Stimulated activated CD8-positive, alpha-beta memory T cell treated with anti-CD3 and anti-CD28 coated beads, Interleukin-12 subunit alpha, Interleukin-12 subunit beta, amount 100 ng/mL, for 1 hour (primary cell): ENCODE measurements around the gene PRKD1.
"Not testable (repeated sequence)": the region's sequence is repeated elsewhere in the genome, so short reads cannot be mapped to it uniquely, and the experiment has no call there.

Experiments
- DNase-seq: peaks from one replicate; pipeline ENCODE4 v3.0.0-alpha.2; 2020; ENCODE audit warnings: low read depth

Gene PRKD1

GRCh38 chr14:29900609-29901350, 26.9 kb downstream of the PRKD1 start:
- DNase-seq = no peak

DNA sequence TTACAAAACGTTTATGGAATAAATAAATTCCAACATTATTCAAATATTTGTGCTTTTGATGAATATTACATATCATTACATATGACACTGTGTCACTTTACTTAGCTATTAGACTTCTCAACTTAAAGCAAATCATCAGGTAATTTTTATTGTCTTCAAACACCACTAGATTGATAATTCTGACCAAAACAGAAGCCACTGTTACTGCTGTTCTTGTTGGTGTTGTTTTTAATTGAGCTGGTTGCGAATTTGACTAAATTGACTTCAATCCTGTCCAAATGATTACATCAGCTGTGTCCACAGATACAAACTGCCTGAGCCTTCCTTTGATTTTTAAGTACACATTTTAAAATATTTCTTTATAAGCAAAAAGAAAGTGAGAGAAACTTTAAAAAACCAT, 29.2 kb downstream of the PRKD1 start:
- no peak for DNase-seq

DNA sequence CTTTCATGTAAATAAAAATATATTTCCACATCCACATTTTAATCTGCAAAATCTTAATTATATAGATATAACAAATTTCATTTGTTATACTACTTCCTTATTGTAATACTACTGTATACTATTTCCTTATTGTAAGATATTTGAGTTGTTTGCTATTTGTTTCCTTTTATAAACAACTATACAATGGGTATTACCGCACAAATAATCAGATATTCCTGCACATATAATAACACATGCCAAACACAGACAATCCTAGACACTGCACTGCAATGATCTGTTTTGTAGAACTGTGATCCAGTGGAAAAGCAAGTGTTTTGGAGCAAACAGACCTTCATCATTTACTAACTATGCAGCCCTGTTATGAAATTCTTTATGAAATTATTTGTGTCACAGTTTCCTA, 30.5 kb downstream of the PRKD1 start:
- no peak for DNase-seq

DNA sequence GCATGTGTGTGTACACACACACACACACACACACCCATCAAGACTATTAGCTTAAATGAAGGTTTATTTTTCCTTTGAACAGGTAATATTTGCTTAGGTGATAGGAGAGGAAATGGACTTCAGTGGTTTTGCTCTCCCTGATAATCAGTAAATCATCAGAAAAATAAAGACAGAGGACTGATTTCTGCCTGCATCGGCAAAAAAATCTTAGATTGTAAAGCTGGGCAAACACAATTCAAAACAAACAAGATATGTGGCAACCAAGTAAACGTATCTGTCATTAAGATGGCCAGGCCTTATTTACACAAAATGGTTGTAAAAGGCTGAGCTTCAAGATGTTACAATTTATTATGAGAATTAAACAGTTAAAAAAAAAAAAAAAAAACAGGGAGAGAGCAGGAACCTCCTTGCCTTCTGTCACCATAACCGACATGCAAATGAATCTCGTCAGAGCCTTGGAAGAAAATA, 31.3 kb downstream of the PRKD1 start:
- no peak for DNase-seq

GRCh38 chr14:29895591-29896083, 32.0 kb downstream of the PRKD1 start:
- no peak for DNase-seq

DNA sequence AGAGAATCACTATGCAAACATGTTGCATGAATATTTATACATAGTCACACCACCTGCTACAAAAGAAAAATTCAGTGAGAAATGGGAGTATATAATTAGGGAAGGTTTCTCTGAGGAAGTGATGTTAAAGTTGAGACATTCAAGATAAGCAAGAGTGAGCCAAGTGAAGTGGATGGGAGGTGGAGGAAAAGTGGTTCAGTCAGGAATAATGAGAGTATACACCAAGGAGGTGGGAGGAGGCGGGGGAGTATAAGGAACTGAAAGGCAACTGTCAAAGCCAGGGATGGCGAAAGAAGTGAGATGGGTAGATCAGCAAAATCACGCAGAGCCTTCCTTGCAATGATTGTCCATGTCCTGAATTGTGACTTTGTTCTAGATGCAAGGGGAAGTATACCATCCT, 33.7 kb downstream of the PRKD1 start:
- DNase-seq = no peak

DNA sequence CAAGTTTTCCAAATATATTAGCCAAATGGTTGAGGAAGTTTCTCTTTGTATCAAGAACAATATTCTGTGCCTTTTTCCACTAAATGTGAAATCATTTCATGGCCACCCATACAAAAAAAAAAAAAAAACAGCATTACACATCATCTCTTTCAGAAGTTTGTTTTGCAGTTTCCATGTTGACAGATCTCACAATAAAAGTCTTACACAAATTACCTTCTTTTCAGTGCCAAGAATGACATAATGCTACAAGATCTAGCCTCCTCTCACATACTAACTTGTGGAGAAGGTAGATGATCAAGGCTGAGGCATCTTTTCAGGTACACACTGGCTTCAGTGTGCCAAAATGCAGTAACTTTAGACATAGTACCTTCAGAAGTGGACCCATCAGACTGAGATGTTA, 35.3 kb downstream of the PRKD1 start:
- no peak for DNase-seq

- no peak for DNase-seq
These were observed 41.7 kb downstream of the PRKD1 start for GRCh38 chr14:29885988-29886387.

- DNase-seq = no peak
These were observed 59.6 kb downstream of the PRKD1 start for GRCh38 chr14:29868000-29868399.

DNA sequence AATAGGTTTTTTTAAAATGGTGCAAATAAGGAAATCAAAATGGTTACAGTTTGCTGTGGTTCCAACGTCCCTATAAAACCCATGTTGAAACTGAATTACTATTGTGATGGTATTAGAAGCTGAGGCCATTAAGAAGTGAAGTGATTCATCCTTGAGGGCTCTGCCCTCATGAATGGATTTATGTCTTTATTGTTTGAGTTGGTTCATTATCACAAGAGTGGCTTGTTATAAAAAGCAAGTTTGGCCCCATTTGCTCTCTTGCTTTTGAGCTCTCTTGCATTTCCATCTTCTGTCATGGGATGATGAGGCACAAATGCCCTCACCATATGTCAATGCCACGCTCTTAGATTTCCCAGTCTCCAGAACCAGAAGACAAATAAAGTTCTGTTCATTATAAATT, 62.3 kb downstream of the PRKD1 start:
- no peak for DNase-seq

DNA sequence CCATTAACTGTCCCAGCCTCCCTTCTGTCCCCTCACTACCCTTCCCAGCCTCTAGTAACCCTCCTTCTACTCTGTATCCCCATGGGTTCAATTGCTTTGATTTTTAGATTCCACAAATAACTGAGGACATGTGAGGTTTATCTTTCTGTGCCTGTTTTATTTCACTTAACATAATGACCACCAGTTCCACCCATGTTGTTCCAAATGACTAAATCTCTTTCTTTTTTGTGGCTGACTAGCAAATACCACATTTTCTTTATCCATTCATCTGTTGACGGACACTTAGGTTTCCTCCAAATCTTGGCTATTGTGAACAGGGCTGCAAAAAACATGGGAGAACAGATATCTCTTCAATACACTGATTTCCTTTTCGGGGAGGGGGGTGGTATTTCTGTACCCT, 65.7 kb downstream of the PRKD1 start:
- no peak for DNase-seq

DNA sequence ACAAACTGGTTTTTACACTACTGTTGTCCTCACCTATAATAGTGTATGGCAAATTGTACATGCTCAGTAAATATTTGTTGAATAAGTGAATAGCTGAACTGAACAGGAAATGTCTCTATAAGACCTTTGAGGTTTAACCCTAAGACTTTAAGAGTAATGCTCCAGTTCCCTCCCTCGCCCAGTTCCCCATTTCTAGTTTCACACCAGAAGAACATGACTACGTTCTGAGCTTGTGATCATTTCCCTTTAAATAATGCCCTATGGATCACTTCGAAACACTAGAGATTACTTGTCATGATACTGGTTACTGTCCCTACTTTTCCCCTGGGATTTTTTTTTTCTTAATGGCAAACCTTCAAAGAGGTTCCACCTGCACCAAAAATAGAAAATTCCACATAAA, 69.3 kb downstream of the PRKD1 start:
- no peak for DNase-seq

- no peak for DNase-seq
These were observed 70.1 kb downstream of the PRKD1 start for GRCh38 chr14:29857551-29857950.

DNA sequence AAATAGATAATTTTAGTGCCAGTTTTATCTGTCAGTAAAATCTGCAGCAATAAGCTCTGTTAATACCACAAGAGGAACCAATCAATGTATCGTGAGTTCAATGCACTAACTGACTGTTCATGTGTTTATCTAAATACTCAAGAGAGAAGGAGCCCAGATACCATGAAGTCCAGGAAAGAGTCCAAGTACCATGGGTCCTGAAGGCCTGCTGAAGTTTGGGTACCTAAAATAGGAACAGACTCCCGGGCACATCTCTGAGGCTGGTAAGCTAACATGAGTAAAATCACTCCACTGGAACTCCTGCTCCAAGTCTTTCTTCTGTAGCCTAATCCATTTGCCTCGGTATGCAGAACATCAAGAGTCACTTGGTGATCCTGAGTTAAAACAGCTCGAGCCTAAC, 71.1 kb downstream of the PRKD1 start:
- no peak for DNase-seq

- DNase-seq = not testable (repeated sequence)
These were observed 74.0 kb downstream of the PRKD1 start for GRCh38 chr14:29853691-29854090.

- DNase-seq = no peak
These were observed 74.4 kb downstream of the PRKD1 start for GRCh38 chr14:29853272-29853671.

- DNase-seq = no peak
These were observed 76.2 kb downstream of the PRKD1 start for GRCh38 chr14:29851397-29851796.

DNA sequence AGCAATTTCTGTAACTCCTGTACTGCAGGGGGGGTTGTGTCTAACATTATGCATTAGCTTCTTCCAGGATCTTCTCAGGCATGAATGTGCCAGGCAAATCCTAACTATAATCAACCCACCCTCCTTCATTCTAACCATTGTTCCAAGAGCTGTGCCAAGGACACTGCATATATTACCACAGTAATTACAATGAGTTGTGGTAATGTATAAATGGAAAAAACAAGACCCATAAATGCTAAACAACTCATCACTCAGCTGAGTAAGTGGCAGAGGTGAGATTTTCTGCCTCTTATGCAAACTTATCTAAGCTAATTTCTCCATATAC, 80.6 kb downstream of the PRKD1 start:
- no peak for DNase-seq

- no peak for DNase-seq
These were observed 81.2 kb downstream of the PRKD1 start for GRCh38 chr14:29846339-29847055.

GRCh38 chr14:29843981-29844380, 83.7 kb downstream of the PRKD1 start:
- no peak for DNase-seq

- no peak for DNase-seq
These were observed 85.4 kb downstream of the PRKD1 start for GRCh38 chr14:29842228-29842627.

- not testable (repeated sequence) for DNase-seq
These were observed 87.2 kb downstream of the PRKD1 start for GRCh38 chr14:29840369-29840892.

GRCh38 chr14:29839691-29840090, 88.0 kb downstream of the PRKD1 start:
- not testable (repeated sequence) for DNase-seq
